Kasumi-1 (cell line): ENCODE results near the gene FAM156B.
"Not testable (repeated sequence)": the region's sequence is repeated elsewhere in the genome, so short reads cannot be mapped to it uniquely, and the experiment has no call there.

Source experiments
- DNase-seq, 2 experiments: peaks; one replicate each; lab custom pipeline; 2025; lab: John Stamatoyannopoulos, UW

The FAM156B gene

GRCh38 chrX:52923781-52924241 is 26.7 kb downstream of the FAM156B start:
- DNase-seq = peak; percentile 30 to 44

GRCh38 chrX:52930214-52930613 is 33.1 kb downstream of the FAM156B start:
- not testable (repeated sequence) for DNase-seq

- no peak for DNase-seq
Observed at GRCh38 chrX:52933213-52933612, 36.1 kb downstream of the FAM156B start.

DNA sequence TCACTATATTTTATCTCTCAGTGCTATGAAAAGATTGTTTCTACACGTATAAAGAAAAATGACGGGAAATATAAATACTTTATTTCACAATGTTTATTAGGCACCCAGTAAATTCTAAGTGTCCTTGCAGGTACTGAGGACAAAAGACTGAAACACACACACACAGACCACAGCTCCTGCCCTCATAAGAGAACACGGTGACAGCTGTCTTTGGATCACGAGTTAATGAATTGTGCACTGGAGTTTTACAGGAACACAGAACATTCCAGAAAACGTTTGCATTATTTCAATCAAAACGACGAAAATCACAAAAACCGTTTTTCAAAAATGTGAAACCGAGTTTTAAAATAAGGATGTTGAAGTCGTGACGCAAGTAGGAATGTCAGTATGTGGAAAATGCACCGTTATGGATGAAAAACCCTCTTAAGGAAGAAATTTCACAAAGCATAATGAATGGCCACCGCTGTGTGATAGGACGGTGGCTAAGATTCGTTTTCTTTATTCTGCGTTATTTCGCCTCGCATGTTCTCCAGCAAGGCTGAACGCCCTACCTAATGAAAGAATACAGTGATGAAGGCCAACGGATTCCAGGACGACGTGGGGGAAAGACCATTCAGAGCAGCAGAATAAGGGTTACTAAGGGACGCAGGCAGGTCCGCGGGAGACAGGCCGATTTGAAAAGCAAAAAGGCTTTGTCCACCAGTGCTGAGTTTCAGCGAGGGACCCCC is 37.0 kb downstream of the FAM156B start:
- DNase-seq = no peak

GRCh38 chrX:52934704-52935469 is 37.8 kb downstream of the FAM156B start:
- peak; percentile 84 to 90 for DNase-seq

DNA sequence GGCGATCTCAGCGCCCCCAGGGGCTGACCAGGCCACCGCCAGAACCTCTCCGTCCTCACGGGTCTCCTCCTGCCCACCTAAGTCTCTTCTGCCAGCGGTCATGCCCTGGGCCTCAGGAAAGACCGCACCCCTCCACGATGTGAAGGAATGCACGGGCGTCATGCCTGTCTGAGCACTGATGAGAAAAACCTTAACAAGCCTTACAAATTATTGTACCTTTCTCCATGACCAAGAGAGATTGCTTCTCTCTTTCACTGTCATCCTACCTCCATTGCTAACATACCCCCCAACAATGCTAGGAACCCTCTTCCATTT is 38.3 kb downstream of the FAM156B start:
- not testable (repeated sequence) for DNase-seq

- not testable (repeated sequence) for DNase-seq
Observed at GRCh38 chrX:52940704-52941103, 43.6 kb downstream of the FAM156B start.

DNA sequence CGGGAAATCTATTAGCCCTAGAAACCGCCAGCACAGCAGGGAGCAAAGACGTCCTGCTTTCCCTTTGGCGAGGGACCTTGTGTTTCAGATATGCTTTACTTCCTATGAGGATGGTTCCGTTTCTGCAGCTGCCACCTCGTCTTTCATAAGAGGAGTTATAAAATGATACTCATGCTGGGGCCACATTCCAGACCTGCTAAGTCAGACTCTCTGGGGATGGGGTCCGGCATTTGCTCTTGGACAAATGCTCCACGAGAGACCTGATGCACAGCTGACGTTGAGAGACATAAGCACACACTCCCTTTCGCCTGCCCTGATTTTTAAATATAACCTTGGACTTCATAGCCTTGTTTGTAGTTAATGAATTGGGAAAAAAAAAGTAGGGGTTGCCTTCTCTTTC is 44.6 kb downstream of the FAM156B start:
- not testable (repeated sequence) for DNase-seq

DNA sequence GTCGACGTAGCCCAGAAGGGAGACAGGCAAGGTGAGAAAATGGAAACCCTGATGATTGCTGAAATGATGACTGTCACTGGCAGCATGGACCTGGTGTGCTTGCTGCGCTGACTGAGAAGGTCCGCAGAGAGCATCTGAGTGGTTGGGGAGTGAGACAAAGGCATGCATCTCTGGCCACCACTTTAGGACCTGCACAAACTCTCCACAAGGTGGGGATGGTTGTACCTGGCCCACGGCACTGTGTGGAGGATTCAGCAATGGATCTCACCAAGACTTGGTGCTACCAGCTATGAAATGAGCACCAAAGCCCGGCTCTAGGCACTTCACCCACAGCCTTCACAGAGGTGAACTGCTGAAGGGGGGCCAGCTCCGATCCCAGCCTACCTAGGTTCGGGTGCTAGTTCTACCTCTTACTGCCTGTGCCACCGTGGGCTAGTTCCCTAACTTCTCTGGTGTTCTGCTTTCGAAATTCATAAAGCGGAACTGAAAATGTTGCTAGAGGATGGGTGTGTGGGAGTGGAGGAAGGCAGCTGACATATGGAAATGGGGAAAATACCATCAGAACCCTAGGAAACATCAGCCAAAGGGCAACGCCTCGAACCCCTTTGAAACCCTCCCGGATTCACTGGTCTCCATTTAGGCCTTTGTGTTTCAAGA is 48.8 kb downstream of the FAM156B start:
- DNase-seq = not testable (repeated sequence)

DNA sequence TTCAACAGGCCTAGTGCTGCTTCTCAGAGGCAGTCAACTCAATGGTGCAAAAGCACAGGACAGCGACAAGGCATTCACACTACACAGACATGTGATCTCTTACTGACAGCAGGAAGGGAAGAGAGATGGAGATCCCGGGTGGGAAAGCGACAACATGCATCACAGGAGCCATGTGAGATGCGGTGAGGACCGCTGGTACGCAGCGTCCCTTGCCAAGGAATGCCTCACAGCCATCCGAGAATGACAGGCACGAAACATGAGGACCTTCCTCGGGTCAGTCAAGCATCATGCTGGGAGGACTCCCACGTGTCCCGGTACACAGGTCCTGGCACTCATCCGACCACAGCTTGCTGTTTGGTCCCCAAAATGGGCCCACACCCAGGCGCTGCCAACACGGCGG is 50.4 kb downstream of the FAM156B start:
- not testable (repeated sequence) for DNase-seq

DNA sequence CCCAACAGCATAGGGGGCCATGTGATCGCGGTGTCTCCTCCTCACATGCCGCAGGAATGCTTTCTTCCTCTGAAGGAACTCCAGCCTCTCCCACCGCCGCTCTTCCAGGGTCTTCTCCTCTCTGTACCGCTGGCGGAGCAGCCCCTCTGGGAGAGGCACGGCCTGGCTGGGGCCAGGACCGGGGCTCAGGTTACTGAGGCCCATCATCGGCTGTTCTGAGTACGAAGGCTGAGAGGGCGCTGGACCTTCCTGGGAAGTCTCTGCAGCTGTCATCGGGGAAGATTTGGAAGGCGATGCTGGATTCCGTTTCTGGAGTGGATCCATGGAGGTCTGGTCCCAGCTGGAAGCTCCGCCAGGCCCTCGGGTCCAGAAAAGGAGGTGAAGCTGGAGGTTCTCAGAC is 51.1 kb downstream of the FAM156B start:
- DNase-seq = not testable (repeated sequence)

- not testable (repeated sequence) for DNase-seq
Observed at GRCh38 chrX:52949325-52949724, 52.2 kb downstream of the FAM156B start.

DNA sequence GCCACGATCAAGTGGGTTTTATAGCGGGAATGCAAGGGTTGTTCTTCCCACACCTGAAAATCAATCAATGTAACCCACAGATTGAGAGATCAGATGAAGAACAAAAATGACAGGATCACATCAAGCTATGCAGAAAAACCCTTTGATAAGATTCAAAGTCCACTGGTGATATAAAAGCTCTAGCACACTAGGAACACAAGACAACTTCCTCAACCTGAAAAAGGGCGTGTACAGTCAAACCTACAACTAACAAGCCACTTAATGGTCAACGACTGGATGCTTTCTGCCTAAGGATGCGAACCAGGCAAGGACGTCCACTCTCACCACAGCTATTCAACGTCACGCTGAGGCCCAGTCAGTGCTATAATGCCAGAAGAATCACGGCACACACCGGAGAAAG is 52.8 kb downstream of the FAM156B start:
- not testable (repeated sequence) for DNase-seq
